ENCODE data around the gene MGLL. TPM values are rescaled to one million over a fixed set of nuclear protein-coding genes. Genes with fewer than 3 reads are reported as not detected.

MGLL gene
- total RNA-seq, 4 donors from 2014 or later = 26.5 to 50.2 (median 43.8) TPM

DNA sequence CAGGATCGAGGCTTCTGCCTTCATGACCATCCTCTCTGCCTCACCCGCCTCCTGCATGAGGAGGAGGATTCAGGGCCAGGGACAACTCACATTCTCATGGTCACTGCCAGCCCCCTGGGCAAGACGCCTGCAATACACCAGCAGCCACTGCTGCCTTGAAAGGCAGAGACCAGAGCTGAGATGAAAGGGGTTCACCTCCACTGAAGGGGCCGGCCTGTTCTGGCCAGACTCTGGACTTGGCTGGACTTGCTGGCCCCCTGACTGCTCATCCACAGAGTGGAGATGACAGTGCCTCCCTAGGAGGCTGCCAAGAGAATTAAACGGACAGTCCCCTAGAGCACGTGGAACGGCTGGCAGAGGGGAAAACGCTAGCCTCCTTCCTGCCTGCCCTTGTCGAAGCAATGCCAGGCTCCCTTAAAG is 35.2 kb downstream of the MGLL start:
- ATAC-seq (peak; percentile 69 to 71), DNase-seq (peak; percentile 69 to 80)
- intact Hi-C loops (cut with DNase I; ENCODE audit: low total_unique reads) = loop anchor here (2.0 to 10.0 kb wide), 2 partner anchors 34 to 588 kb away; no protein-coding TSS in a partner anchor
- Histone ChIP-seq H3K4me1 (peaks cover 77 to 97% of the 10 kb centered on the region in 2 donors), H3K27ac (peak overlapping the region; percentile 84 to 92 (median 90)), H3K36me3 (no peaks in the 10 kb centered on the region), H3K4me3 (peak overlapping the region; percentile 23 to 38 (median 25)), H3K9me3 (no peaks in the 10 kb centered on the region), H3K27me3 (no peaks in the 10 kb centered on the region)
- TF ChIP-seq POLR2A (IDR thresholded peaks at IDR 0.05) = no peak
- TF ChIP-seq, protein P1, sequence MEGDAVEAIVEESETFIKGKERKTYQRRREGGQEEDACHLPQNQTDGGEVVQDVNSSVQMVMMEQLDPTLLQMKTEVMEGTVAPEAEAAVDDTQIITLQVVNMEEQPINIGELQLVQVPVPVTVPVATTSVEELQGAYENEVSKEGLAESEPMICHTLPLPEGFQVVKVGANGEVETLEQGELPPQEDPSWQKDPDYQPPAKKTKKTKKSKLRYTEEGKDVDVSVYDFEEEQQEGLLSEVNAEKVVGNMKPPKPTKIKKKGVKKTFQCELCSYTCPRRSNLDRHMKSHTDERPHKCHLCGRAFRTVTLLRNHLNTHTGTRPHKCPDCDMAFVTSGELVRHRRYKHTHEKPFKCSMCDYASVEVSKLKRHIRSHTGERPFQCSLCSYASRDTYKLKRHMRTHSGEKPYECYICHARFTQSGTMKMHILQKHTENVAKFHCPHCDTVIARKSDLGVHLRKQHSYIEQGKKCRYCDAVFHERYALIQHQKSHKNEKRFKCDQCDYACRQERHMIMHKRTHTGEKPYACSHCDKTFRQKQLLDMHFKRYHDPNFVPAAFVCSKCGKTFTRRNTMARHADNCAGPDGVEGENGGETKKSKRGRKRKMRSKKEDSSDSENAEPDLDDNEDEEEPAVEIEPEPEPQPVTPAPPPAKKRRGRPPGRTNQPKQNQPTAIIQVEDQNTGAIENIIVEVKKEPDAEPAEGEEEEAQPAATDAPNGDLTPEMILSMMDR (IDR thresholded peaks at IDR 0.05 in 4 of 5, conservative IDR thresholded peaks at IDR 0.05 in 1 of 5) = no peak
- in situ Hi-C loops (cut with MboI; ENCODE audit: low sequenced_read_pairs in 4 of 4) = no loop called here

DNA sequence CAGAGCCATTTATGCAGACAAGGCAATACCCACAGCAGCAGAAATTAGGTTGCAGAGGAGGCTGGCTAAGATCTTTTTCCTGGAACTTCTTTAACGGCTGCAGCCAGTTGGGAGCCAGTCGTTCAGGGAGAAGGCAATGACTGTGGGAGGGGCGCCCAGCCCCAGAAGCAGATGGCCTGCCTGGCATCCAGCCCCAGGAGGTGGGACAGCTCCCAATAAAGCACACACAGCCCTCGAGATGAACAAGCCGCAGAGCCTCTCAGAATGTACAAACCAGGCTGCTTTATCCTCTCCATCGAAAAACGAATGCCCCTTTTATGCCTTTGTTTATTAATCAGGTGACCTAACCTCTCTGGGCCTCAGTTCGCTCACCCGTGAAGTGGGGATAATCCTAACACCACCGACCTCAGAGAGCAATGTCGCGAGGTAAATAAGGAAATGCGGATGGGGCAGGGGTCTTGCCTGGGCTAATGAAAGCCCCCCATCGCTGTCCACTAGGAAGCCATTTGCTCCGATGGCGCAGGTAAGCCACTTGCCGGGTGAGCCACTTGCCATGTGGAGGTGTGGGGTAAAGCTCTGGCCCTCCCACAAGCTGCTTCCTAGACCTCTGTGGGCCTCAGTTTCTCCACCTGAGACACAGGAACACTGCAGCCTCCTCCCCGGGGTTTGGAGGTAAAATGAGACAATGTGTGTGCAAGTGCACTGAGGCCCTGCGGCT is 35.8 kb downstream of the MGLL start:
- Histone ChIP-seq H3K4me3 (peak overlapping the region; percentile 23 to 38 (median 30)), H3K27ac (peak overlapping the region; percentile 84 to 92 (median 90)), H3K4me1 (peaks cover 77 to 96% of the 10 kb centered on the region in 2 donors), H3K9me3 (no peaks in the 10 kb centered on the region), H3K36me3 (no peaks in the 10 kb centered on the region), H3K27me3 (no peaks in the 10 kb centered on the region)
- DNase-seq (peak; percentile 76 to 87), ATAC-seq (peak; percentile 37 to 57)
- TF ChIP-seq, protein P1 (IDR thresholded peaks at IDR 0.05 in 4 of 5, conservative IDR thresholded peaks at IDR 0.05 in 1 of 5) = no peak
- peak in 1 of 2 donors; percentile 10 for TF ChIP-seq POLR2A (IDR thresholded peaks at IDR 0.05)
- intact Hi-C loops (cut with DNase I; ENCODE audit: low total_unique reads) (loop anchor here (2.0 to 10.0 kb wide), 2 partner anchors 34 to 588 kb away; no protein-coding TSS in a partner anchor), in situ Hi-C loops (cut with MboI; ENCODE audit: low sequenced_read_pairs in 4 of 4) (no loop called here)

DNA sequence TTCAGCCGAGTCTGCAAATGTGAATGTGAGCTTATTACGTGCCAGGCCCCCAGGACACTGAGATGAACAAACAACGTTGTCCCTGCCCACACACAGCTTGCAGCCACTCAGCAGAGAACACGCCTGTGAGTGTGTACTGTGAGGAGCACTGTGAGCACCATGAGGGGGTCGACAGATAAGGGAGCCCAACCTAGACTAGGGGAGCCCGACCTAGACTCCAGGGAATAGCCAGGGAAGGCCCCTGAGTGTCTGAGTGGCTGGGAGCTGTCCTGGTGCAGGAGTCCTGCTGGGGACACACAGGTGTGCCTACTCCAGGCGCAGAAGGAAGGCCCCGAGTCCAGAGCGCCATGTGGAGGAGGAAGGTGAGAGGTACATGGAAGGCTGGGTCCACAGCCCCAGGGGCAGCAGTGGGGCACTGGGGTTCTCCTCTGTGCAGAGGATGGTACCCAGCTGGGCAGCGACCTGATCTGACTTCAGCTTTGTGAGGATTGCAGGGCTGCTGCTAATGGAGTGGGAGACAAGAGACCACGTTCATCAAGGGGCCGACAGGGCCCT is 36.5 kb downstream of the MGLL start:
- H3K4me3 ChIP-seq = peak overlapping the region in 1 of 4 donors; percentile 27
- peaks cover 69 to 94% of the 10 kb centered on the region in 2 donors for H3K4me1 ChIP-seq
- no peaks in the 10 kb centered on the region for H3K27me3 ChIP-seq
- in situ Hi-C loops (cut with MboI; ENCODE audit: low sequenced_read_pairs in 4 of 4) (no loop called here), intact Hi-C loops (cut with DNase I; ENCODE audit: low total_unique reads) (loop anchor here (2.0 to 10.0 kb wide), 2 partner anchors 35 to 589 kb away; no protein-coding TSS in a partner anchor)
- TF ChIP-seq POLR2A (IDR thresholded peaks at IDR 0.05) = no peak
- TF ChIP-seq, protein P1 (IDR thresholded peaks at IDR 0.05 in 4 of 5, conservative IDR thresholded peaks at IDR 0.05 in 1 of 5) = no peak
- no peaks in the 10 kb centered on the region for H3K9me3 ChIP-seq
- peak overlapping the region; percentile 84 to 92 (median 90) for H3K27ac ChIP-seq
- DNase-seq (no peak), ATAC-seq (peak in 1 of 2 donors; percentile 5)
- H3K36me3 ChIP-seq = peaks cover 0 to 4% of the 10 kb centered on the region in 2 donors

DNA sequence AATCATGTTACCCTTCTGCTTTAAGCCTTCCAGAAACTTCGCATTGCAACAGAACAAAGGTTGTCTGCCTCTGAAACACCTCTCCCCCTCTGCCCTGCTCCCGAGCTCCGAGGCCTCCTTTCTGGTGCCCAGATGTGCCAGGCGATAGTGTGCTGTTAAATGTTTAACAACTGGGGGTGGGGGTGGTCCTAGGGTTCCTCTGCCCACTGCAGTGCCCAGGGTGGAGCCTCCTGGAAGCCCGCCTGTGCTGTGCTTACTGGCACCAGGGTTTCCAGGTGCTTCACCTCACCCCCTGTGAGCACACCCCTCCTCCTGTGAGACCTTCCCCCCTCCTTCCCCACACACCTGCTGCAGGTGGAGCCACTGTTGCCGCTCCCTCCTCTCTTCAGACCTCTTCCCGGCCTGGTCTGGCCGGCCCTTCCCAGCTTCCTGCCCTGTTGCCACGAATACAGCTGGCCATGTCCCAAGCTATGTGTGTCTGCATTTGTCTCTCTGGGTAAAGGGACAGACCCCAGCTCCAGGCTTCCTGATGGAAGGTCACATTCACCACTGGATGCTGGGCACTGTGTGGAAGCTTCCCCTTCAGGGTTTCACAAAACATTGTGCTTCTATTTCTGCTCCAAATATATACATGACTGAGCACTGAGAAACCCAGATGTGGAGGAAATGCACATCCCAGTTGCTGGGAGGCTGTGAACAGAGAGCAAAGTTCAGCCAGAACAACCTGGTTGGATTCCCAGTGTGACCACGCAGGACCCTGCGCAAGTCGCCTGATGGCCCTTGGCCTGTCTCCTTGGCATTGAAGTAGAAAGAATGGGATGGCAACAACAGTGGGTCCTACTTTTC is 37.2 kb downstream of the MGLL start:
- Histone ChIP-seq H3K9me3 (no peaks in the 10 kb centered on the region), H3K27me3 (no peaks in the 10 kb centered on the region), H3K4me1 (peaks cover 75 to 94% of the 10 kb centered on the region in 2 donors), H3K4me3 (no peak overlapping the region), H3K27ac (peak overlapping the region; percentile 84 to 92 (median 90)), H3K36me3 (peaks cover 0 to 4% of the 10 kb centered on the region in 2 donors)
- in situ Hi-C loops (cut with MboI; ENCODE audit: low sequenced_read_pairs in 4 of 4) (no loop called here), intact Hi-C loops (cut with DNase I; ENCODE audit: low total_unique reads) (loop anchor here (10.0 kb wide), 1 partner anchor 590 kb away; no protein-coding TSS in a partner anchor)
- ATAC-seq (no peak), DNase-seq (no peak)
- TF ChIP-seq POLR2A (IDR thresholded peaks at IDR 0.05) = no peak
- TF ChIP-seq, protein P1 (IDR thresholded peaks at IDR 0.05 in 4 of 5, conservative IDR thresholded peaks at IDR 0.05 in 1 of 5) = no peak

All from gastrocnemius medialis (tissue), 4 donors.